ENCODE measurements around the gene DPYSL4.

The DPYSL4 gene

GRCh38 chr10:132179551-132180392, 7.0 kb upstream of the DPYSL4 start:
- no peak for DNase-seq

GRCh38 chr10:132180736-132181135, 6.0 kb upstream of the DPYSL4 start:
- no peak for DNase-seq

DNA sequence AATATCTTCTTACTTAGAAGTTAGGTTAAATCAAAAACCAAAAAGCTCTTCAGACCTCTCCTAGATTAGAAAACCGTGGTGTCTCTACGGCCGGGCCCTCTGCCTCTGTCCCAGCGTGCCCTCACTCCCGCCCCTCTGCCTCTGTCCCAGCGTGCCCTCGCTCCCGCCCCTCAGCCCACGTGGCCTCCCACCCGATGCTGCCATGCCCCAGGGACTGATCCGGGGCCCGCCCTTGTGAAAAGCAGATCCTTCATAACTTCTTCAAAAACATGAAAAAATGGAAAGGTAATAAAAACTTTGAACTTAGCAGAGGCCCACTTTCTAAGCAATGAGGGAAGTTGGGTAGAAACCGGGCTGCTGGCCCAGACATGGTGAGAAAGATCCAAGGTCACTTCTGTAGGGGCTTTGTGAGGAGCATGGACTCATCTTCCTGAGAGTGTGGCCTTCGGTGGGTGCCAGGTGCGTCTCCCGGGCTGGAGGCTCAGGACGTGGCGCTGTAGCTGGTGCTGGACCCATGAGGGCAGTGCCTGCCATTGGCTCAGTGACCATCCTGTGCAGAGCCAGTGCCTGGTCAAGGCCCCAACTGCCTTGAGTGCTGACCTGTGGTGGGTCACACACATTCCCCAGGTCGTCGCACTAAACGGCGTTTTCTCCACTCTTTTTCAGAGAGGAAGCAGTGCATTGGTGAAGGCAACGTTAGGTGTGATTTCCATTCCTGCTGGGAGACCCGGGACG, 4.9 kb upstream of the DPYSL4 start:
- no peak for DNase-seq

GRCh38 chr10:132182591-132182990, 4.2 kb upstream of the DPYSL4 start:
- DNase-seq: no peak

GRCh38 chr10:132183046-132183445, 3.7 kb upstream of the DPYSL4 start:
- no peak for DNase-seq

DNA sequence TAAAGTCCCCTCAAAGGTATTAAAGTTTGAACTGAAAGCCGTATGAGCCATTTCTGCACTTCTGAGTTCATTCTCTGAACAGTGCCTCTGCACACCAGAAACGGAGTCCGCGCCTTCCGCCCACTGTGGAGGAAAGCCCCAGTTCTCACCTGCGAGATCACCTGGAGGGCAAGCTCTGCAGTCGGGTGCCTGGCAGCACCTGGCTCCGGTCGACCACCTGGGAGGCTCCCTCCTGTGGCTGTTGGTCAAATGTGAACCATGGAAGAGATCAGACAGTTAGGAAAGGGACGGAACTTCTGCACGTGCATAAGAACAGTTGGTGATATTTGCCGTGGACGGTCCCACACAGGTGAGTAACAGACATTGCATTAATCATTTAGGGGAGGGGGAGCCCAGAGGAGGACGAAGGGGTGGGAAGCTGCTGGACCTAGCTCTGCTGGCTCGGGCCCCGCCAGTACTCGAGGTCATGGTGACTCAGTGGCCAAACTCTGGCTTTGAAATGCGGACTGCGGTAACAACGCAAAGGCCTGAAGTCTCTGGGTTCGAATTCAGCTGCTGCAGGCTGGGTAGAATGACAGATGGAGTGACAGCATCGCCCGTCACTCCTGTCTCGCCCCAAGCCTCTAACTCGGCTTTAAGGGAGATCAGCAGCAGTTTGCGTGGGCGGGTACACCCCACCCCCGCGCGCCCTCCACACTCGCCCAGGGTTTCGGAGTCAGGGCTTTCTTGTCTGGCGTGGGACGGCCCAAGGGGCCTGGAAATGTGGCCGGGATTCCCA, 1.7 kb upstream of the DPYSL4 start:
- no peak for DNase-seq

GRCh38 chr10:132185601-132186487, 904 bp upstream of the DPYSL4 start:
- no peak for DNase-seq

GRCh38 chr10:132187430-132188138, 836 bp downstream of the DPYSL4 start:
- DNase-seq: no peak

GRCh38 chr10:132188331-132188730, 1.6 kb downstream of the DPYSL4 start:
- DNase-seq: no peak

DNA sequence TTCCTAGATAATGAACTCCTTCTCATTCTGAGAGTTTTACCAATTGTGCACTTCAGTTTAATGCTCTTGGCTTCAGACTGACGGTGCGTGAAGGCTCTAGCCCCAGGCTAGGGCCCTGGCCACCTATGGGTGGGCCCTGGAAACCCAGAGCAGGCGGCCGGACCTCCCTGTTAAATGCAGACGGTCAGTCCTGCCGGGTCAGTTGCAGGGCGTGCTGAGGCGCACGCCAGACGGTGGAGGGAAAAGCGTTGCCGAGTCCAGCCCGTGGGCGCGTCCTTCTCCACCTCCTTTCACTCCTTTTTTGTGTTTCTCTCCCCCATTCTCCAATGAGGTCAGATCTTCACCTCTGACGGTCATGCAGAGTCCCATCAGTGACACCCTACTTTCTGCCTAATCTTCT, 2.3 kb downstream of the DPYSL4 start:
- DNase-seq: no peak

DNA sequence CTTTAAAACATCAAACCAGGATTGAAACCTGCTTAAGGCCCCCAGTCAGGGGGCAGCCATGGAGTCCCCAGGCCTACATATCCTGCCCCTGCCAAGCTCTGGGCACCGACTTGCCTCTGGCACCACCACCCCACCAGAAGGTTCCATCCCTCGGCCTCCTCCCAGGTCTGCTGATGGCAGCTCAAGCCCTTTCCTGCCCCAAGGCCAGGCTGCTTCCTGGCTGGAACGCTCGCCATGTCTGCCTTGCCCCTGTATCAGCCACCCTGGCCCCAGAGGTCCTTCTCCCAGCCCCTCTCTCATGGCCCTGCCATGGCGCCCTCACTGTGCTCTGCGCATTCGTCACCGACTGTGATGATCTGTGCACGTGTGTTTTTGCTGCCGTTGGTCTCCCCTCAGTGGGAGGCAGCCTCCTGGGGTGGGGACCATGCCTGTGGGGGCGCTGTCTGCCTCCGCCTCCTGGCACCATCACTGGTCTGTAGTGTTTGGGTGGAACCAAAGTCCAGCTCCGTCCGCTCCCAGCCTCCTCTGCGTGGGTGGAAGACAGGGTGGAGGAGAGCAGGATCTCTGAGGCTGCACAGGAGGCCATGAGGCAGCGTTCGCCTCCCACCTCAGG, 3.2 kb downstream of the DPYSL4 start:
- DNase-seq: no peak

GRCh38 chr10:132192076-132192975, 5.6 kb downstream of the DPYSL4 start:
- no peak for DNase-seq

GRCh38 chr10:132192991-132193665, 6.4 kb downstream of the DPYSL4 start:
- DNase-seq: no peak

DNA sequence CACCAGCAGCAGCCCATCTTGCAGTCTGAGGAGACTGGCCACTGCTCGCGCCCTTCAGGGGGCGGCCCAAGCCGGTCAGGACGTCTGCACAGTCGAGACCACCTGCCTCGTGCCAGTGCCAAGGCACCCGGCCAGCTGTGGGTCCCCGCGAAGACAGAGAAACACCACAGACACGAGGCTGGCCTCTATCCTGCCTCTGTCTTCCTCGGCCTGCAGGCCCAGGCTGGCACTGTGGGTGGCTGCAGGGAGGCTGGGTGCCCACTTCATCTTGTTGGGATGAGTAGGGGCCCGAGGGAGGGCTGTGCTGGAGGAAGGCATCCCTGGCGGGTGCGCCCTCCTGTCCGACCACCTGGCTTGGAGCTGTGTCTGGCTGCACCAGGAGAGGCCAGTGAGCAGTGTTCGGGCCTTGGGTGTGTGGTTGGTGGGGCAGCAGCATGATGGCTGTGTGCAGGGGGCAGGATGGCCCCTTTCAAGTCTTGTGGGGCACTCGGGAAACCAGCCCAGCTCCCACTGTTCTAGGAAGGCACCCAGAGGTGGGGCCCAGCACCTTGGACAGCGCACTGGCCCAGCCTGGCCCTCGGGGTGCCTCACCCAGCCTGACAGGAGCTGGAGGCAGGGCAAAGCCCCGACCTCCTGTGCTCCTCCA, 7.3 kb downstream of the DPYSL4 start:
- no peak for DNase-seq

DNA sequence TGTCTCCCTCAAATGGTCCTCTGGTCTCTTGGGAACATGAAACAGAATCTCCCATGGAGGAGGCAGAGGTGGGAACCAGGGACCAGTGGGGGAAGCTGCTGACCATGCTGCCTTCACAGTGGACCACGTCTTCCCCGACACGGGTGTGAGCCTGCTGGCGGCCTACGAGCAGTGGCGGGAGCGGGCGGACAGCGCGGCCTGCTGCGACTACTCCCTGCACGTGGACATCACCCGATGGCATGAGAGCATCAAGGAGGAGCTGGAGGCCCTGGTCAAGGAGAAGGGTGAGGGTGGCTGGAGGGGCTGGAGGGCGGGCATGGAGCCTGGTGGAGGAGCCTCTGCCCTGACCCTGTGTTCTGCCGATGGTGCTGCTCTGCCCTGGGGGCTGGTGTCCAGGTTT, 8.0 kb downstream of the DPYSL4 start:
- DNase-seq: no peak

- DNase-seq: no peak
Measured at GRCh38 chr10:132195366-132196075, 8.8 kb downstream of the DPYSL4 start.

- DNase-seq: no peak
Measured at GRCh38 chr10:132196178-132197113, 9.7 kb downstream of the DPYSL4 start.

Measured in AML-193 (cell line).